Suppressor macrophage treated with lipopolysaccharide for 4 hours (primary cell): ENCODE data around the gene PPIP5K1.
"Not testable (repeated sequence)": the region's sequence is repeated elsewhere in the genome, so short reads cannot be mapped to it uniquely, and the experiment has no call there.

ENCODE experiments used
- DNase-seq: peaks from one replicate; pipeline ENCODE4 v3.0.0-alpha.2; 2020

The PPIP5K1 gene

DNA sequence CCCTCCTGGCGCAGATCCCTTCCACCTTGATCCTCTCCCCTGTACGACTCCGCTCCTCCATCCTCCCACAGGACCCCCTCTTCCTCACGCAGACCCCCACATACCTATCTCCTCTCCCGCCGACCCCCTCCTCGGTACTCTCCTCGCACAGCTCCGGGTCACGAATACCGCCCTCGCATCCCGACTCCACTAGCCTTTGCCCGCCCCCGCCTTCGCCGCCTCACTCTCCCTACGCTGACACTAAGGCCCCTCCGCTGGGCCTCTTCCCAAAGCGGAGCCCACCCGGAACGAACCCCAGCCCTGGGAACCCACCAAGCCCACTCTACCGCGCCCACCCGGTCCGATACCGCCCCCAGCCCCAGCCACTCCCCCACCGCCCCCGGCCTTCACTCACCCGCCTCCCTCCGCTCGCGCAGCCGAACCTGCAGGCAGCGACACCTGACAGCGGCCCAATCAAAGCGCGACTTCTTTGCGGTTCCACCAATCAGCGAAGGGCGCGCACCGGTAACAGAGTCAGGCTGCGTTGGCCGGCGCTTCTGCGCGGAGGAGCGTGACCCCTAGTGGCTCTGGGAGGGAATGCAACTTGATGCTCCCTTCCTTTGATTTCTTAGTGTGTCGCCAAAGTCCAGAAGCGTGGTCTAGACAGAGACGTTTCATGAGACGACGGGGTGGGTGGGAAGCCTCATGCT, at the start of gene PPIP5K1:
Gene PPIP5K1, minus strand, starts transcription at position 431 of the 689 bp plus-strand sequence. CDS start 5,704 bp downstream, outside the sequence.
- not testable (repeated sequence) for DNase-seq

DNA sequence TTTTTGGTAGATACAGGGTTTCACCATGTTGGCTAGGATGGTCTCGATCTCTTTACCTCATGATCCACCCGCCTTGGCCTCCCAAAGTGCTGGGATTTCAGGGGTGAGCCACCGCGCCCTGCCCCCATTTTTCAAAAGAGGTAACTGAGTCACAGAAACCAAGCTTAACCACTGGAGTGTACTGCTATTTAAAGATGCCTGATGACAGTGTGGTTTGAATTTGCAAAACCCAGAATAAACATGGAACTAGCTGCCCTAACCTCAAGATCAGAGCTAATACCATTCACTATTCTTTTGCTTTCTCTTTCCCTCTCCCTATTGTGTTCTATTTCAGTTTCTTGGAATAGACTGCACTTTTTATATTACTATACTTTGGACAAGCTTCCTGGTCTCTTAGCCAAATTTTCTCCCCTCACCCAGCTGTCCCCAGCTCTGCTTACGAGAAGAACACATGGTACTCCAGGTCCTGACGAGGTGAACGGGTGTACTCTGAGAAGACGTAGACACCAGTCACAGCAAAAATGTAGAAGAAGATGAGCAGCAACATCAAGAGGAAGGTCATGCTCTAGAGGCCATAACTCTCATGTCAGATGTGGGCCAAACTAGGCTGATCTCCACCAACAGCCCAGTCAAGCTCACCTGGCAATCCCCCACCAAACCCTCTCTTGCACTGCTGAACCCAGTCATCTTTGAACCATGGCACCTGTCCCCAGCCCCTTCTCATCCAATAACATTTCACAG, 48.6 kb upstream of the PPIP5K1 start:
- DNase-seq: peak; percentile 1

DNA sequence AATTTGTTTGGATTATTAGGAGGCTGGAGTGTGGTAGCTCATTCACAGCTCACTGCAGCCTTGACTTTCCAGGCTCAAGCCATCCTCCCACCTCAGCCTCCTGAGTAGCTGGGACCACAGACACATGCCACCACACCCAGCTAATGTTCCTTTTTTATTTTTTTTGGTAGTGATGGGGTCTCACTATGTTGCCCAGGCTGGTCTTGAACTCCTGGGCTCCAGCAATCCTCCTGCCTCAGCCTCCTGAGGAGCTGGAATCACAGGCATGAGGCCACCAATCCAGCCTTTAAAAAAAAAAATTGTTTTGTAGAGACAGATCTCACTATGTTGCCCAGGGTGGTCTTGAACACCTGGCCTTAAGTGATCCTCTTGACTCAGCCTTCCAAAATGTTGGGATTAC, 36.9 kb upstream of the PPIP5K1 start:
- DNase-seq: not testable (repeated sequence)

DNA sequence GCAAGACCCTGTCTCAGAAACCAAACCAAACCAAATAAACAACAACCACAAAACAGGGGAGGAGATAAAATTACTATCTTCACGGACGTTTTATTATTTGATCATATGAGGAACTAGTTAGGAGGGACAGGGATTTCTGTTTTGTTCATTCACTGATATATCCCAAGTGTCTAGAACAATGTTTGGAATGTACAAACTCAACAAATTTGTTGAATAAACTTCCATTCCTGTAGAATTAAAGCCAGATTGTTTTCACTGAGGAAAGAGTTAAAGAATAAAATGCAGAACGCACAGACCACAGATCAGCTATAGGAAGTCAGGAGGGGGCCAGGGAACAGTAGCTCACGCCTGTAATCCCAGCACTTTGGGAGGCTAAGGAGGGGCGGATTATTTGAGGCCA, 35.1 kb upstream of the PPIP5K1 start:
- DNase-seq: no peak

- DNase-seq: not testable (repeated sequence)
Observed at GRCh38 chr15:43622068-43622799, 32.2 kb upstream of the PPIP5K1 start.

DNA sequence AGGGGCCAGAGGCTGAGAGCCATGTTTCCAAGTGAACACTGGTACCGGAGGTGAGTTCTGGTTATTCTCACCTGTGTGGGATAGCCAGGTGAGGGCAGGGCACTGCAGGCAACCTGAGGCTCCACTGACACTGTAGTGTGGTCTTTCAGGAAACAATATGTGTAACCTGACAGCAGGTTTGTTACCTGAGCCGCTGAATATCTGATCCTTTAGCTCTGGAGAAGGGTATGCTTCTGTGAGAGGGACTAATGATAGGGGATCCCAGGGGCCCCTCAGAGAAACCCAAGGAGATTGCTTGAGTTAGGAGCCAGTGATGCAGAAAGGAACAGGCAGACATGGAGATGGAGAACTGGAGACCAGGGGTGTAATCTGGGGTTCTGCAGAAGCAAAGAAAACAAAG, 28.7 kb upstream of the PPIP5K1 start, which contains the start of gene STRC:
Gene STRC, minus strand, starts transcription at position 101 of the 400 bp plus-strand sequence. Its CDS starts 78 bp downstream, at position 23.
- DNase-seq: not testable (repeated sequence)

- not testable (repeated sequence) for DNase-seq
Observed at GRCh38 chr15:43617750-43618149, 27.7 kb upstream of the PPIP5K1 start.

DNA sequence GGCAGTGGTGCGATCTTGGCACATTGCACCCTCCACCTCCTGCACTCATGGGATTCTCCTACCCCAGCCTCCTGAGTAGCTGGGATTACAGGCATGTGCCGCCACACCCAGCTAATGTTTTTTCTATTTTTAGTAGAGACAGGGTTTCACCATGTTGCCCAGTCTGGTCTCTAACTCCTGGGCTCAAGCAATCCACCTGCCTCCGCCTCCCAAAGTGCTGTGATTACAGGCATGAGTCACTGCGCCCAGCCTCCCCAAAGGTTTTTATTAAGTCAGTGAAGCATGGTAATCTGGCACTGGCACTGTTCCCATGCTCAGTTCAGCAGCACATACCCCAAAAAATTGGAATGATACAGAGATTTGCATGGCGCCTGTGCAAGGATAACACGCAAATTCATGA, 12.2 kb upstream of the PPIP5K1 start:
- not testable (repeated sequence) for DNase-seq

- DNase-seq: not testable (repeated sequence)
Observed at GRCh38 chr15:43600200-43600599, 10.2 kb upstream of the PPIP5K1 start.

DNA sequence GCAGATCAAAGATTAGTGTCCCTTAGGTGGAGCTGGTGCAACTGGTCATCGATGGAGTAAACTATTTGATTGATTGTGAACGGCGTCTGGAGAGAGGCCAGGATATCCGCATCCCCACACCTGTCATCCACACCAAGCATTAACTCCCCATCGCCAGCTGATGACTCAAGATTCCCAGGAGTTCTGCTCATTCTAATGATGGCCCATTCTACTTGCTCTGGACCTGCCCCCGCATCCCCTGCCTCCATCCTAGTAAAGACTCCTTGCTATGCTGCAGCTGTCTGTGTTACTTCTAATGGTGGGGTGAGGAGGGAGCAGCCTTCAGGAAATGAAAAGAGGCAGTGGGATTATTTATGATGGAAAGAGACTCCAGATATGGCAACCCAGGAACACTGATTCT, 9.1 kb upstream of the PPIP5K1 start:
- DNase-seq: not testable (repeated sequence)

DNA sequence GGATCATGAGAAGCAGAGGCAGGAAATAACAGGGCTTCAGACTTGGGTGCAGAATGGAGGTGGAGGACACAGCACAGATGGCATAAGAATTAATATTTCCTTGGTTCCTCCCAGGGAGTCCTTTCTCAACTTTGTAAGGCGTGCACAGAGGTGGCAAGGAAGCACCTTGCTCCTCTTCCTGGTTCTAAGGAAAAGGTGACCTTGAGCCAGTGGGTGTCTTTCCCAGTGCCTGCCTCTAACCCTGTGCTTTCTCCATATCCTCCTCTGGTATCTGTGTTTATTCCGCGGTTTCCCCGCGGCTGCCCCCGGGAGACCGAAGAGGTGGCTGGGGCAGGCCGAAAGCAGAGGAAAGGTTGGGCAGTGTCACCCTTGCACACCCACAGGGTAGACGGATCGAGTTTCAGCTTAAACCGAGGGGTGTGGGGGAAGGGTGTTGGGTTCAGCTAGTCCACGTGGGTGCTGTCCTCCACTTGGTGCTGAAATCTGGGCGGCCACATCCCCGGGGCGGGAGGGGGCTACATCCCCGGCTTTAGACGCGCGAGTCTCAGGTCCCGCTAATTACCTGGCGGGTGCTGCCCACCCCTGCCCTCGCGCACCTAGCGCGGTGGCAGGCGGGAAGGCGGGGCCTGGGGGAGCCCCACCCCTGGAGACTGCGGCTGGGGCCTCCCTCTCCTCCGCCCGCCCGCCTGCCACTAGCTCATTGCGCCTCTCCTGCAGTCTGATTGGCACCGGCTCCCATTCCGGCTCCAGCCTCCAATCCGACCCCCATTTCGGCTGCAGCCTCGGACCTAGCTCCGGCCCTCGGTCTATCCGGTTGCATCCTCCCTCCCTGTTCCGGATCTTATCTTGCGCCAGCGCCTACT, 3.6 kb upstream of the PPIP5K1 start, which contains the start of gene CKMT1B:
Gene CKMT1B, plus strand, starts transcription at position 700 of the 863 bp plus-strand sequence. CDS start 192 bp downstream, outside the sequence.
- not testable (repeated sequence) for DNase-seq

DNA sequence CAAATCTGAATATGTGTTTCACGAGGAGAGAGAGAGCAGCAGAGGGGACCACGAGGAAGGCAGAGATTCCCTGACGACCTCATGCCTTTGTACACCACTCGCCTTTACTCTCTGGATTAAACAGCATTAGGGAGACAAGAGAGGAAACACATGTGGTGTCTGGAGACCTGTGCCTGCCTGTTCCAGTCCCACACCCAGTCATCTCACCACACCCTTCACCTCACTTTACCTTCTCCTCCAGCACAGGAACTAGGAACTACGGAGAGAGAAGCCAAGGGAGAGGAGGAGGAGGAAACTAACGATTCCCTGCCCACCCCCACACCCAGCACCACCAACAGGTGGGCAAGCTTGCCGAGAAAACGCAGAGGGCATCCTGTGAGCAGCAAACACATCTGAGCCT, 2.8 kb upstream of the PPIP5K1 start:
- not testable (repeated sequence) for DNase-seq

GRCh38 chr15:43574607-43575006, 15.4 kb downstream of the PPIP5K1 start:
- DNase-seq: not testable (repeated sequence)

GRCh38 chr15:43566615-43567014, 23.4 kb downstream of the PPIP5K1 start:
- not testable (repeated sequence) for DNase-seq

DNA sequence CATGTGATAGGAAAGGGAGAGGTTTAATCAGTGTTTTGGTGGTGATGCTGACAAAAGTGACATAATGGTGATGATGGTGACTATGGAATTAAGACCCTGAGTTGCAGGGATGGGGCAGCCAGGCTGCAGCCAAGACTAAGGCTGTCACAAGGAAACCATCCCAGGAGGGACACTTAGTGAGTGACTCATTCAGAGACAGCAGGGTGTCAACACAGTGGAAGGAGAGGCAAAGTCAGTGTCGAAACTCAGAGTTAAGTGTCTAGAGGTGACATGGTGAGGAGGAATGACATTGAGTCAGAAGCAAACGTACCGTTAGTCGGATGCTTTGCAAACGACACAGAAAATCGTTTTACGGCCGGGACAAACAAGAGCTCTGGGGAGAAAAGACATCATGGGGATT, 26.2 kb downstream of the PPIP5K1 start:
- DNase-seq: not testable (repeated sequence)

GRCh38 chr15:43562753-43563152, 27.3 kb downstream of the PPIP5K1 start:
- DNase-seq: not testable (repeated sequence)

GRCh38 chr15:43552986-43553385, 37.0 kb downstream of the PPIP5K1 start:
- no peak for DNase-seq

- no peak for DNase-seq
Observed at GRCh38 chr15:43552256-43552655, 37.8 kb downstream of the PPIP5K1 start.

DNA sequence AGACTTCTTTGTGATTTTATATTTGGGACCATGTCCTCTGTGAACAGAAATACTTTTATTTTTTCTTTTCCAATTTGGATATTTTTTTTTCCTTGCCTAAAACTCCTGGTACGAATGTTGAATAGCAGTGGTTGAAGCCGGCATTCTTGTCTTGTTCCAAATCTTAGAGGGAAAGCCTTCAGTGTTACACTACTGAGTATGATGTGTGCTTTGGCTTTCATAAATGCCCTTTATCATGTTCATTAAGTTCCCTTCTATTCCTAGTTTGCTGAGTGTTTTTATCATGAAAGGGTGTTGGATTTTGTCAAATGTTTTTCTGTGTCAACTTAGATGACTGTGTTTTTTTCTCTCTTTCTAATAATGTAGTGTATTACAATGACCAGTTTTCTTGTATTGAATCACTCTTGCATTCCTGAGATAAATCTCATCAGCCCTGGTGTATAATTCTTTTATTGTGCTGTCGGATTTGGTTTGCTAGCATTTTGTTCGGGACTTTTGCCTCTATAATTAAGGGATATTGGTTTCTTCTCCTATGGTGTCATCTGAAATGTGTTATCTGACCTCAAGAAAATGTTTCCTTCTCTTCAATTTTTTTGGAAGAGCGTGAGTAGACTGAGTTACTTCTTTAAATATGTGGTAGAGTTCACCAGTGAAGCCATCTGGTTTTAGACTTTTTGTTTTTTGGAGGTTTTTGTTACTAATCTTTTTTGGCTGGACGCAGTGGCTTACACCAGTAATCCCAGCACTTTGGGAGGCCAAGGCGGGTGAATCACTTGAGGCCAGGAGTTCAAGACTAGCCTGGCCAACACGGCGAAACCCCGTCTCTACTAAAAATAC, 39.3 kb downstream of the PPIP5K1 start:
- no peak for DNase-seq

GRCh38 chr15:43547539-43547938, 42.5 kb downstream of the PPIP5K1 start:
- no peak for DNase-seq

DNA sequence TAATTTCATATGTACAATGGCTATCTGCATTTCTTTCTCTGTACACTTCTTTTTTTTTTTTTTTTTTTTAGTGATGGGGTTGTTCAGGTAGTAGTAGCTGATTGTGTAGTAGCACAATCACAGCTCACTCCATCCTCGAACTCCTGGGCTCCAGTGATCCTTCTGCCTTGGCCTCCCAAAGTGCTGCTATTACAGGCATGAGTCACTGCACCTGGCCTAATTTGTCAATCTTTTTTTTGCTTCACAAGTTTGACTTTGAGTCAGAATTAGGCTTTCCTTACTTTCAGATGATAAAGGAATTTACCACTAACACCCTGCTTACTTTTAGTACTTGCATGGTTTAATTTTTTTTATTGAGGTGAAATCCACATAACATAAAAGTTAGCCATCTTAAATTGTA, 44.6 kb downstream of the PPIP5K1 start:
- no peak for DNase-seq
